Measurements from ENCODE around the gene HIPK1. TPM values are rescaled to one million over a fixed set of nuclear protein-coding genes. Genes with fewer than 3 reads are reported as not detected.

HIPK1 gene
- total and polyA plus RNA-seq, 4 donors, result 10.9 to 87.2 (median 54.5) TPM

DNA sequence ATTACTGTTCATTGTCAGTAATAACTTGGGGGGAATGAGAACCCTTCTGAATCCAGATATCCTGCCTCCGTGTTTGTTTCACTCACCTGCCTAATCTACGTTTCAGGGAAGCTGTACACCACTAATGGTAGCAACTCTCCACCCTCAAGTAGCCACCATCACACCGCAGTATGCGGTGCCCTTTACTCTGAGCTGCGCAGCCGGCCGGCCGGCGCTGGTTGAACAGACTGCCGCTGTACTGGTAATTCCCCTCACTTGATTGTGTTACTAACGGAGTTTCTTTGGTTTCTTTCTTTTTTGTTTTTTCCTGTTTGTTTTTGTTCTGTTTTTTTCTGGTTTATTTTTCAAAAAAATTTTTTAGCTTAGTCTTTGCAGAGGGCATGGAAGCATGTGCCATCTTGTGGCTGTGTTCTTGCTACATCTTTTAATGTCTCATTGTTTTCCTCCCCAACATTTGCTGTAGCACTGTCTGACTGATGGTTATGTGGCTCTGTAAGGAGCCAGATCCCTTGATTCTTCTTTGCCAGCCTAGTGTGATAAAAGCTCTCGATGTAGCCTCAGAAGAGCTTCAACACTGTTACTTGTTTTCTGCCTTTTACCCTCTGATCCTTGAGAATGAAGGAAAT, 34.3 kb downstream of the HIPK1 start:
- no peak overlapping the region for H3K27ac ChIP-seq (ENCODE audit: low read depth in 1 of 2, low read length in 1 of 2)
- H3K27me3 ChIP-seq (ENCODE audit: control insufficient read depth in 3 of 3, insufficient read depth in 3 of 3, low read length in 2 of 3), result no peaks in the 10 kb centered on the region
- no peak overlapping the region for H3K4me3 ChIP-seq
- no peak for TF ChIP-seq CTCF (IDR thresholded peaks at IDR 0.05; ENCODE audit: control extremely low read depth, extremely low read depth)
- H3K4me1 ChIP-seq (ENCODE audit: control insufficient read depth in 5 of 5, insufficient read depth in 5 of 5, low read length in 5 of 5), result no peaks in the 10 kb centered on the region
- H3K9me3 ChIP-seq (ENCODE audit: control insufficient read depth in 4 of 4, insufficient read depth in 3 of 4, low read length in 3 of 4), result no peaks in the 10 kb centered on the region
- no peak for DNase-seq
- no peak overlapping the region for H3K9ac ChIP-seq (ENCODE audit: insufficient read depth in 1 of 2, low read length in 2 of 2)
- peaks cover 14 to 53% (median 27%) of the 10 kb centered on the region in 4 donors for H3K36me3 ChIP-seq (ENCODE audit: control insufficient read depth in 4 of 4, insufficient read depth in 4 of 4, low read length in 4 of 4)
- no peak for ATAC-seq (ENCODE audit: insufficient read depth, low FRiP score)
- WGBS, 2 donors, result 91 to 94% methylated on average over 12 of the region's 12 CpGs

- no peaks in the 10 kb centered on the region for H3K9me3 ChIP-seq (ENCODE audit: control insufficient read depth in 4 of 4, insufficient read depth in 3 of 4, low read length in 3 of 4)
- H3K27ac ChIP-seq (ENCODE audit: low read depth in 1 of 2, low read length in 1 of 2), result no peak overlapping the region
- ATAC-seq (ENCODE audit: insufficient read depth, low FRiP score) (no peak), DNase-seq (no peak)
- 87 to 90% methylated on average over 4 of the region's 4 CpGs for WGBS, 2 donors
- peaks cover 28 to 63% (median 35%) of the 10 kb centered on the region in 4 donors for H3K36me3 ChIP-seq (ENCODE audit: control insufficient read depth in 4 of 4, insufficient read depth in 4 of 4, low read length in 4 of 4)
- H3K4me3 ChIP-seq, result no peak overlapping the region
- H3K9ac ChIP-seq (ENCODE audit: insufficient read depth in 1 of 2, low read length in 2 of 2), result no peak overlapping the region
- no peak for TF ChIP-seq CTCF (IDR thresholded peaks at IDR 0.05; ENCODE audit: control extremely low read depth, extremely low read depth)
- H3K27me3 ChIP-seq (ENCODE audit: control insufficient read depth in 3 of 3, insufficient read depth in 3 of 3, low read length in 2 of 3), result no peaks in the 10 kb centered on the region
- no peaks in the 10 kb centered on the region for H3K4me1 ChIP-seq (ENCODE audit: control insufficient read depth in 5 of 5, insufficient read depth in 5 of 5, low read length in 5 of 5)
Measured at GRCh38 chr1:113965703-113966412, 36.7 kb downstream of the HIPK1 start.

DNA sequence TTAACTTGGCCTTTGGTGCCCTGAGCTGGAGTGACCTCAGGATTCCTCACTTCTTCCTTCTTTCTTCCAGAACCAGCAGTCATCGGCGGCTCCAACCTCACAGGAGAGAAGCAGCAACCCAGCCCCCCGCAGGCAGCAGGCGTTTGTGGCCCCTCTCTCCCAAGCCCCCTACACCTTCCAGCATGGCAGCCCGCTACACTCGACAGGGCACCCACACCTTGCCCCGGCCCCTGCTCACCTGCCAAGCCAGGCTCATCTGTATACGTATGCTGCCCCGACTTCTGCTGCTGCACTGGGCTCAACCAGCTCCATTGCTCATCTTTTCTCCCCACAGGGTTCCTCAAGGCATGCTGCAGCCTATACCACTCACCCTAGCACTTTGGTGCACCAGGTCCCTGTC, 43.8 kb downstream of the HIPK1 start:
- no peak overlapping the region for H3K27ac ChIP-seq (ENCODE audit: low read depth in 1 of 2, low read length in 1 of 2)
- ATAC-seq (ENCODE audit: insufficient read depth, low FRiP score), result no peak
- no peak for TF ChIP-seq CTCF (IDR thresholded peaks at IDR 0.05; ENCODE audit: control extremely low read depth, extremely low read depth)

More for the DNA sequence above, 43.8 kb downstream of the HIPK1 start:
- no peak overlapping the region for H3K4me3 ChIP-seq
- DNase-seq, result no peak
- peaks cover 0 to 17% (median 8%) of the 10 kb centered on the region in 5 donors for H3K4me1 ChIP-seq (ENCODE audit: control insufficient read depth in 5 of 5, insufficient read depth in 5 of 5, low read length in 5 of 5)
- no peaks in the 10 kb centered on the region for H3K27me3 ChIP-seq (ENCODE audit: control insufficient read depth in 3 of 3, insufficient read depth in 3 of 3, low read length in 2 of 3)
- WGBS, 2 donors, result 93 to 98% methylated on average over 9 of the region's 9 CpGs
- H3K9ac ChIP-seq (ENCODE audit: insufficient read depth in 1 of 2, low read length in 2 of 2), result no peak overlapping the region
- H3K36me3 ChIP-seq (ENCODE audit: control insufficient read depth in 4 of 4, insufficient read depth in 4 of 4, low read length in 4 of 4), result peaks cover 34 to 41% (median 36%) of the 10 kb centered on the region in 4 donors
- no peaks in the 10 kb centered on the region for H3K9me3 ChIP-seq (ENCODE audit: control insufficient read depth in 4 of 4, insufficient read depth in 3 of 4, low read length in 3 of 4)

All from lung (tissue), 12 donors.